Subcutaneous adipose tissue (tissue), 4 donors: ENCODE data around the gene SLC22A2. TPM values are rescaled to one million over a fixed set of nuclear protein-coding genes. Genes with fewer than 3 reads are reported as not detected.

Source experiments
- CTCF ChIP-seq: fragments of 450-650 bp; IDR thresholded peaks from one replicate; pipeline ENCODE4 v1.5.1; 2016; ENCODE audit warnings: low read depth, mild to moderate bottlenecking, control low read depth, antibody characterized with exemption, moderate library complexity
- total RNA-seq, 4 donors: library from RNA; depleted of rRNA; stranded (reverse); fragments of >200 nt; gene quantifications; one replicate each; pipeline ENCODE4 v1.1.0, GENCODE V29; 2016

The SLC22A2 gene
- total RNA-seq, 4 donors from 2014 or later: not detected

GRCh38 chr6:160227038-160227768, 31.4 kb downstream of the SLC22A2 start:
- no peak for TF ChIP-seq CTCF

GRCh38 chr6:160226118-160226591, 32.5 kb downstream of the SLC22A2 start:
- no peak for TF ChIP-seq CTCF

GRCh38 chr6:160224639-160225237, 33.9 kb downstream of the SLC22A2 start:
- TF ChIP-seq CTCF: no peak

- no peak for TF ChIP-seq CTCF
These were observed 36.1 kb downstream of the SLC22A2 start for GRCh38 chr6:160222491-160222890.

GRCh38 chr6:160221918-160222317, 36.7 kb downstream of the SLC22A2 start:
- no peak for TF ChIP-seq CTCF

GRCh38 chr6:160221423-160221822, 37.2 kb downstream of the SLC22A2 start:
- TF ChIP-seq CTCF: no peak

- no peak for TF ChIP-seq CTCF
These were observed 39.8 kb downstream of the SLC22A2 start for GRCh38 chr6:160218810-160219209.
